Thyroid gland (tissue), 4 donors: ENCODE measurements around the gene ACTN3.

Experiments
- CTCF ChIP-seq, 6 experiments: fragments of 200-600 bp in 3 of 6; fragments of 450-650 bp in 3 of 6; sonication (generic) in 3 of 6; IDR thresholded peaks; one replicate each; pipeline ENCODE4 v1.5.1; 2016 to 2019; ENCODE audit warnings: antibody characterized with exemption in 6 of 6, mild to moderate bottlenecking in 2 of 6, inconsistent platforms in 1 of 6, moderate library complexity in 1 of 6
- POLR2A ChIP-seq, 2 donors: fragments of 450-650 bp; IDR thresholded peaks; one replicate each; pipeline ENCODE4 v1.6.1; 2017; ENCODE audit warnings: antibody characterized with exemption in 2 of 2, mild to moderate bottlenecking in 2 of 2, moderate library complexity in 1 of 2

GRCh38 chr11:66523611-66524010, 23.1 kb upstream of the ACTN3 start:
- no peak for TF ChIP-seq CTCF (IDR thresholded peaks at IDR 0.05)
- TF ChIP-seq POLR2A (IDR thresholded peaks at IDR 0.05) = no peak
